ENCODE data around the gene TCF4.
A peak's percentile ranks its signal among the peaks of the same experiment; 100 is the strongest.

TCF4 gene

DNA sequence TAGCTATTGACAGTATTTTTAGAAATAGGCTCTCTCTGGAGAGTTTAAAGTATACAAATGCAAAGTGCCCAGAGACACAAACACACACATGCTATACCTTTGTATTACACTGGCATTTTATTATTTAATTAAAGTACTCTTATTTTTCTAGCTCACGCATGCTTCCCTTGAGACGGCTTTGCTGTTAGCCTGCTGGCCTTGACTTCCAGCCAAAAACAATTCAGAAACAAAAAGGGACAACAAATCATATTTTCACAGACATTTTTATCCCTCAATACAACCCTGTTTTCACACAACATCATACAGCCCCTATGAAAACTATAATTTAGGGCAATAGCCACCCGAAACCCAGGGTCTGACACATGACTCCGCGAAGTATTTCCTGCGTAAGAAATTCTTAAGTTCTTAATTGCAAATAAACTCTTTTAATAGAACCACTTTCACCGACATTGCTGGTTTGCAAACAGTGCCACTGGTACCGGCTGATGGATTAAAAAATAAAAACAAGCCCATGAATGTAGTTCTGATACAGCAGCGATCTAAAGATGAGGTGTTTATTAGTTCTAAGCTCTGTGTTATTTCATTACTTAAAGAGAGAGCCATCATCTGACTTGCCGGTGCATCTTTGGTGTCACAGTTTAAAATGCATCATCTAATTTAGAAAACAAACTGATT lies 185.1 kb downstream of the TCF4 start (continued):
- TF ChIP-seq, protein P1, sequence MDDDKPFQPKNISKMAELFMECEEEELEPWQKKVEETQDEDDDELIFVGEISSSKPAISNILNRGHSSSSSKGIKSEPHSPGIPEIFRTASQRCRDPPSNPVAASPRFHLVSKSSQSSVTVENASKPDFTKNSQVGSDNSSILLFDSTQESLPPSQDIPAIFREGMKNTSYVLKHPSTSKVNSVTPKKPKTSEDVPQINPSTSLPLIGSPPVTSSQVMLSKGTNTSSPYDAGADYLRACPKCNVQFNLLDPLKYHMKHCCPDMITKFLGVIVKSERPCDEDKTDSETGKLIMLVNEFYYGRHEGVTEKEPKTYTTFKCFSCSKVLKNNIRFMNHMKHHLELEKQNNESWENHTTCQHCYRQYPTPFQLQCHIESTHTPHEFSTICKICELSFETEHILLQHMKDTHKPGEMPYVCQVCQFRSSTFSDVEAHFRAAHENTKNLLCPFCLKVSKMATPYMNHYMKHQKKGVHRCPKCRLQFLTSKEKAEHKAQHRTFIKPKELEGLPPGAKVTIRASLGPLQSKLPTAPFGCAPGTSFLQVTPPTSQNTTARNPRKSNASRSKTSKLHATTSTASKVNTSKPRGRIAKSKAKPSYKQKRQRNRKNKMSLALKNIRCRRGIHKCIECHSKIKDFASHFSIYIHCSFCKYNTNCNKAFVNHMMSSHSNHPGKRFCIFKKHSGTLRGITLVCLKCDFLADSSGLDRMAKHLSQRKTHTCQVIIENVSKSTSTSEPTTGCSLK (tag by site-specific recombination; IDR thresholded peaks at IDR 0.05) = no peak
- TF ChIP-seq SETDB1 (IDR thresholded peaks at IDR 0.05; ENCODE audit: insufficient read length, low read length) (no peak), ZNF629 (tag by site-specific recombination; IDR thresholded peaks at IDR 0.05) (peak; percentile 42), IKZF3 (tag by site-specific recombination; IDR thresholded peaks at IDR 0.05) (peak; percentile 28; the same call in 1 of the 2 replicates), ZBTB8A (tag by site-specific recombination; IDR thresholded peaks at IDR 0.05) (peak; percentile 40; the same call in 1 of the 2 replicates), ZBTB48 (tag by site-specific recombination; IDR thresholded peaks at IDR 0.05) (no peak), ZNF843 (tag by site-specific recombination; IDR thresholded peaks at IDR 0.05) (peak; percentile 80), ZNF239 (tag by site-specific recombination; IDR thresholded peaks at IDR 0.05) (no peak), WT1 (tag by site-specific recombination; IDR thresholded peaks at IDR 0.05) (0 out of 2 replicates have a peak, but pooled peaks have one; percentile 45)
- TF ChIP-seq, protein P2, sequence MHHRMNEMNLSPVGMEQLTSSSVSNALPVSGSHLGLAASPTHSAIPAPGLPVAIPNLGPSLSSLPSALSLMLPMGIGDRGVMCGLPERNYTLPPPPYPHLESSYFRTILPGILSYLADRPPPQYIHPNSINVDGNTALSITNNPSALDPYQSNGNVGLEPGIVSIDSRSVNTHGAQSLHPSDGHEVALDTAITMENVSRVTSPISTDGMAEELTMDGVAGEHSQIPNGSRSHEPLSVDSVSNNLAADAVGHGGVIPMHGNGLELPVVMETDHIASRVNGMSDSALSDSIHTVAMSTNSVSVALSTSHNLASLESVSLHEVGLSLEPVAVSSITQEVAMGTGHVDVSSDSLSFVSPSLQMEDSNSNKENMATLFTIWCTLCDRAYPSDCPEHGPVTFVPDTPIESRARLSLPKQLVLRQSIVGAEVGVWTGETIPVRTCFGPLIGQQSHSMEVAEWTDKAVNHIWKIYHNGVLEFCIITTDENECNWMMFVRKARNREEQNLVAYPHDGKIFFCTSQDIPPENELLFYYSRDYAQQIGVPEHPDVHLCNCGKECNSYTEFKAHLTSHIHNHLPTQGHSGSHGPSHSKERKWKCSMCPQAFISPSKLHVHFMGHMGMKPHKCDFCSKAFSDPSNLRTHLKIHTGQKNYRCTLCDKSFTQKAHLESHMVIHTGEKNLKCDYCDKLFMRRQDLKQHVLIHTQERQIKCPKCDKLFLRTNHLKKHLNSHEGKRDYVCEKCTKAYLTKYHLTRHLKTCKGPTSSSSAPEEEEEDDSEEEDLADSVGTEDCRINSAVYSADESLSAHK (tag by site-specific recombination; IDR thresholded peaks at IDR 0.05) = peak; percentile 73
- TF ChIP-seq, protein P3, sequence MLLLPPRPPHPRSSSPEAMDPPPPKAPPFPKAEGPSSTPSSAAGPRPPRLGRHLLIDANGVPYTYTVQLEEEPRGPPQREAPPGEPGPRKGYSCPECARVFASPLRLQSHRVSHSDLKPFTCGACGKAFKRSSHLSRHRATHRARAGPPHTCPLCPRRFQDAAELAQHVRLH (tag by site-specific recombination; IDR thresholded peaks at IDR 0.05) = peak; percentile 73
- TF ChIP-seq, protein P4, sequence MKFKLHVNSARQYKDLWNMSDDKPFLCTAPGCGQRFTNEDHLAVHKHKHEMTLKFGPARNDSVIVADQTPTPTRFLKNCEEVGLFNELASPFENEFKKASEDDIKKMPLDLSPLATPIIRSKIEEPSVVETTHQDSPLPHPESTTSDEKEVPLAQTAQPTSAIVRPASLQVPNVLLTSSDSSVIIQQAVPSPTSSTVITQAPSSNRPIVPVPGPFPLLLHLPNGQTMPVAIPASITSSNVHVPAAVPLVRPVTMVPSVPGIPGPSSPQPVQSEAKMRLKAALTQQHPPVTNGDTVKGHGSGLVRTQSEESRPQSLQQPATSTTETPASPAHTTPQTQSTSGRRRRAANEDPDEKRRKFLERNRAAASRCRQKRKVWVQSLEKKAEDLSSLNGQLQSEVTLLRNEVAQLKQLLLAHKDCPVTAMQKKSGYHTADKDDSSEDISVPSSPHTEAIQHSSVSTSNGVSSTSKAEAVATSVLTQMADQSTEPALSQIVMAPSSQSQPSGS (tag by site-specific recombination; IDR thresholded peaks at IDR 0.05; ENCODE audit: low read depth) = no peak
- TF ChIP-seq, protein P5, sequence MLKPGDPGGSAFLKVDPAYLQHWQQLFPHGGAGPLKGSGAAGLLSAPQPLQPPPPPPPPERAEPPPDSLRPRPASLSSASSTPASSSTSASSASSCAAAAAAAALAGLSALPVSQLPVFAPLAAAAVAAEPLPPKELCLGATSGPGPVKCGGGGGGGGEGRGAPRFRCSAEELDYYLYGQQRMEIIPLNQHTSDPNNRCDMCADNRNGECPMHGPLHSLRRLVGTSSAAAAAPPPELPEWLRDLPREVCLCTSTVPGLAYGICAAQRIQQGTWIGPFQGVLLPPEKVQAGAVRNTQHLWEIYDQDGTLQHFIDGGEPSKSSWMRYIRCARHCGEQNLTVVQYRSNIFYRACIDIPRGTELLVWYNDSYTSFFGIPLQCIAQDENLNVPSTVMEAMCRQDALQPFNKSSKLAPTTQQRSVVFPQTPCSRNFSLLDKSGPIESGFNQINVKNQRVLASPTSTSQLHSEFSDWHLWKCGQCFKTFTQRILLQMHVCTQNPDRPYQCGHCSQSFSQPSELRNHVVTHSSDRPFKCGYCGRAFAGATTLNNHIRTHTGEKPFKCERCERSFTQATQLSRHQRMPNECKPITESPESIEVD (tag by site-specific recombination; IDR thresholded peaks at IDR 0.05) = peak; percentile 87

DNA sequence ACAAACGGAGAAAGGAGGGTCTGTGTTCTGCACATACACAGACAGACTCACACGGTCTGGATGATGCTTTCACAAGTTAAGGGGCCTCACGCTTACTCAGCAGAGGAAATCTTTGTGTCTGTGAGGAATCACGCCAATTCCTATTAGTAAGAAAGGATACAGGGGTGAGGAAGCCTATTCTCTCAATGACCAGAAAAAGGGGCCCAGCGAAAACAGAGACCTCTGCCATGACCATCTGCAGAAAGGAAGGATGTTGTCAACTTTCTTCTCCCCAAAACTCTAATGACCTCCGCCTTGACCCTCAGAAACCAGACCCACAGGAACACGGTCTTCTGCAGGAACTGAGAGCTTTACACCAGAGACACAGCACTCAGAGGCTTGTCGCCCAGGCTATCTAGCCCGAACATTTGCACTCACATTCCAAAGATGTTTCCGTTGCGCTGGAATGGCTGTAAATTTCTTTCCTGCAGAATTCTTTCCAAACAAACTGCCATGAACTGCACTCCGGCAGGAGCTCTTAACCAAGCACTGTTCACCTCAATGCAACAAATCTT lies 186.3 kb downstream of the TCF4 start:
- POLR2A ChIA-PET = no interaction called here
- Histone ChIP-seq H3K4me3 (ENCODE audit: low read depth, low read length) (no peak overlapping the region), H3K36me3 (ENCODE audit: control insufficient read depth in 2 of 2, insufficient read depth in 1 of 2, low read length in 2 of 2) (no peaks in the 10 kb centered on the region), H3K4me1 (ENCODE audit: control insufficient read depth, insufficient read depth, low read length) (peaks cover 35% of the 10 kb centered on the region), H3K27ac (ENCODE audit: extremely low read depth, low read depth, low read length) (no peak overlapping the region), H3K9me3 (ENCODE audit: control insufficient read depth, insufficient read depth, low read depth, low read length) (no peaks in the 10 kb centered on the region)
- TF ChIP-seq ZNF585B (tag by site-specific recombination; IDR thresholded peaks at IDR 0.05) = no peak
- CTCF ChIA-PET = interaction anchor here (0.6 to 1.7 kb wide), 2 partner anchors 17 to 457 kb away, joined by 3 to 8 read pairs; no protein-coding TSS in a partner anchor
